HepG2 (cell line): ENCODE measurements around the gene SIAE.

Experiments
- EP300 ChIP-seq, 3 experiments: sonication (generic) in 1 of 3; formaldehyde crosslinking in 1 of 3; IDR thresholded peaks; 2 replicates each; pipeline versions ENCODE4 v1.5.1 to v1.6.1; 2011 to 2020; ENCODE audit warnings: low read depth in 2 of 3, low read length in 2 of 3, borderline replicate concordance in 1 of 3, improper control_type of control experiment in 1 of 3, mild to moderate bottlenecking in 1 of 3, missing genetic modification reagents in 1 of 3, moderate library complexity in 1 of 3
- EZH2 ChIP-seq: conservative IDR thresholded peaks from 2 replicates; pipeline ENCODE4 v1.6.1; 2012; ENCODE audit warnings: mild to moderate bottlenecking, low read depth, low read length, moderate library complexity
- GMEB1 ChIP-seq: sonication (generic); formaldehyde crosslinking; IDR thresholded peaks from 2 replicates; pipeline ENCODE4 v1.5.1; 2020; ENCODE audit warnings: missing genetic modification reagents, mild to moderate bottlenecking, borderline replicate concordance
- HES4 ChIP-seq: sonication (generic); formaldehyde crosslinking; IDR thresholded peaks from 2 replicates; pipeline ENCODE4 v1.9.0; 2021; ENCODE audit warnings: mild to moderate bottlenecking, missing genetic modification reagents, borderline replicate concordance
- POLR2A ChIP-seq, 2 experiments: IDR thresholded peaks; 2 replicates each; pipeline ENCODE4 v1.6.1; 2011; ENCODE audit warnings: low read depth in 2 of 2, low read length in 2 of 2, mild to moderate bottlenecking in 1 of 2, moderate library complexity in 1 of 2; ENCODE audit not compliant: insufficient read depth in 1 of 2
- REPIN1 ChIP-seq: sonication (generic); formaldehyde crosslinking; IDR thresholded peaks from 2 replicates; pipeline ENCODE4 v1.8.0; 2022; ENCODE audit warnings: missing genetic modification reagents, low read depth, mild to moderate bottlenecking, borderline replicate concordance
- ZBTB26 ChIP-seq: IDR thresholded peaks from 2 replicates; pipeline ENCODE4 v1.6.1; 2016; ENCODE audit warnings: missing compliant biosample characterization, missing genetic modification reagents, borderline replicate concordance
- ZFX ChIP-seq: sonication (generic); formaldehyde crosslinking; IDR thresholded peaks from 2 replicates; pipeline ENCODE4 v1.4.0; 2020; ENCODE audit warnings: mild to moderate bottlenecking, low read depth, missing genetic modification reagents, moderate library complexity
- ZGPAT ChIP-seq: IDR thresholded peaks from 2 replicates; pipeline ENCODE4 v1.6.1; 2016; ENCODE audit warnings: mild to moderate bottlenecking
- TF ChIP-seq, protein P1 (sequence below): sonication (generic); formaldehyde crosslinking; IDR thresholded peaks from 2 replicates; pipeline ENCODE4 v1.5.0; 2020; ENCODE audit warnings: missing genetic modification reagents, mild to moderate bottlenecking, borderline replicate concordance

DNA sequence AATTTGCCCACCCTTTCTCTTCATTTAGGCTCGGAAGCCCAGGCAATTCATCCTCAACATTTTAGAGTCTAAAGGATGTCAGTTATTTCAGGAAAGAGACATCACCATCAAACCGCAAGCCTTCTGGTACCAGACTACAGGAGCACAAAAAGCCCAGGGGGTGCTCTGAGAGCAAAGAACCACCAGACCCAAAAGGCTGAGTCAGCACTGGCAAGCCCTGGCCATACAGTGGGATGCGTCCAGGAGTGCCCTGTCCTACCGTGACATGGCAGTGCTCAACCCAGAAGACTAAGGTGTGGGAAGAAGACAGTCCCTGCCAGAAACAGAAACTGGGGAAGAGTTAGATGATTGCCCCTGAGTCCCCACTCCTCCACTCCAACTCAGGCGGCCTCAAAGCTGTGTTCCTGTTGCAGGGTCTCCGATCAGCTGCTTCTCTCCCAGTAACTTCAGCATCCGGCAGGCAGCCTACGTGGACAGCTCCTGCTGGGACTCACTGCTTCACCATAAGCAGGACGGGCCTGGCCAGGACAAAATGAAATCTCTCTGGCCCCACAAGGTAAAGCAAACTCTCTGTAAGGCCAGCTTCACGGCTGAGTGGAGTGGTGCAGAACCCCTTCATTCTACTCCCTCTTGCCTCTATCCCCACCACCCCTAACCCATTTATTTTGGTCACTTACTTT, 60.8 kb downstream of the SIAE start:
- TF ChIP-seq EP300 (IDR thresholded peaks at IDR 0.05; ENCODE audit: low read depth in 2 of 2, low read length in 2 of 2), result no peak
- no peak for TF ChIP-seq EP300 (CRISPR knock-in tag; IDR thresholded peaks at IDR 0.05; ENCODE audit: borderline replicate concordance)
- TF ChIP-seq, protein P1, sequence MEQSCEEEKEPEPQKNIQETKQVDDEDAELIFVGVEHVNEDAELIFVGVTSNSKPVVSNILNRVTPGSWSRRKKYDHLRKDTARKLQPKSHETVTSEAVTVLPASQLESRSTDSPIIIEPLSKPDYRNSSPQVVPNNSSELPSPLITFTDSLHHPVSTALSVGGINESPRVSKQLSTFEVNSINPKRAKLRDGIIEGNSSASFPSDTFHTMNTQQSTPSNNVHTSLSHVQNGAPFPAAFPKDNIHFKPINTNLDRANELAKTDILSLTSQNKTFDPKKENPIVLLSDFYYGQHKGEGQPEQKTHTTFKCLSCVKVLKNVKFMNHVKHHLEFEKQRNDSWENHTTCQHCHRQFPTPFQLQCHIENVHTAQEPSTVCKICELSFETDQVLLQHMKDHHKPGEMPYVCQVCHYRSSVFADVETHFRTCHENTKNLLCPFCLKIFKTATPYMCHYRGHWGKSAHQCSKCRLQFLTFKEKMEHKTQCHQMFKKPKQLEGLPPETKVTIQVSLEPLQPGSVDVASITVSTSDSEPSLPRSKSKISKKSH (CRISPR knock-in tag), result no peak
- TF ChIP-seq ZFX (CRISPR knock-in tag), result no peak
- TF ChIP-seq ZBTB26 (CRISPR knock-in tag), result no peak
- TF ChIP-seq REPIN1, result no peak
- no peak for TF ChIP-seq POLR2A (IDR thresholded peaks at IDR 0.05; ENCODE audit: insufficient read depth in 1 of 2, low read depth in 2 of 2, low read length in 2 of 2)
- no peak for TF ChIP-seq ZGPAT
- TF ChIP-seq HES4, result no peak
- no peak for TF ChIP-seq EZH2
- no peak for TF ChIP-seq GMEB1
